ENCODE data around the gene DCAF6.

DCAF6 gene

GRCh38 chr1:167910530-167910929, 26.0 kb upstream of the DCAF6 start:
- peaks cover 6% of the 10 kb centered on the region for H3K9me3 ChIP-seq (ENCODE audit: control insufficient read depth, low read length)
- no peak overlapping the region for H2AK5ac ChIP-seq (ENCODE audit: low read length, severe bottlenecking)
- no peak overlapping the region for H3K9ac ChIP-seq (ENCODE audit: low read length)
- H2BK5ac ChIP-seq (ENCODE audit: low read depth, low read length, poor library complexity, severe bottlenecking), result no peak overlapping the region
- peaks cover 13 to 17% of the 10 kb centered on the region in 2 experiments for H3K36me3 ChIP-seq (ENCODE audit: control insufficient read depth in 1 of 2, insufficient read depth in 2 of 2, low read depth in 1 of 2, low read length in 2 of 2)
- no peaks in the 10 kb centered on the region for H3K79me1 ChIP-seq (replicated peaks; ENCODE audit: low read length, poor library complexity, severe bottlenecking)
- H3K4me2 ChIP-seq (ENCODE audit: low read length, poor library complexity, severe bottlenecking), result no peak overlapping the region
- H4K8ac ChIP-seq (ENCODE audit: low read length), result no peak overlapping the region
- H3K4me3 ChIP-seq (ENCODE audit: insufficient read depth in 1 of 2, low read depth in 1 of 2, low read length in 2 of 2), result no peak overlapping the region
- H4K91ac ChIP-seq (ENCODE audit: low read length), result no peak overlapping the region
- no peak for DNase-seq
- H3K4ac ChIP-seq (ENCODE audit: low read depth in 1 of 2, low read length in 2 of 2), result no peak overlapping the region
- H2BK120ac ChIP-seq (ENCODE audit: low read depth, low read length), result no peak overlapping the region
- no peak overlapping the region for H2BK15ac ChIP-seq (ENCODE audit: low read depth, poor library complexity, severe bottlenecking)
- no peaks in the 10 kb centered on the region for H3K27me3 ChIP-seq (ENCODE audit: control insufficient read depth in 1 of 2, insufficient read depth in 1 of 2, low read length in 2 of 2)
- no peaks in the 10 kb centered on the region for H3K4me1 ChIP-seq (ENCODE audit: control insufficient read depth, insufficient read depth, low read depth, low read length)
- H2BK12ac ChIP-seq (ENCODE audit: low read length in 2 of 2), result no peak overlapping the region
- WGBS, result 79% methylated on average over 1 of the region's 2 CpGs
- H2AFZ ChIP-seq (ENCODE audit: low read depth, low read length), result no peak overlapping the region
- H3K18ac ChIP-seq (ENCODE audit: low read depth in 1 of 2, low read length in 2 of 2), result no peak overlapping the region
- H3K14ac ChIP-seq (ENCODE audit: low read length in 2 of 2), result no peak overlapping the region
- no peak overlapping the region for H3K23ac ChIP-seq (ENCODE audit: low read length in 2 of 2)
- H3K27ac ChIP-seq (ENCODE audit: low read length, poor library complexity, severe bottlenecking), result peak overlapping the region; percentile 44

GRCh38 chr1:167911413-167911812, 25.1 kb upstream of the DCAF6 start:
- H2BK12ac ChIP-seq (ENCODE audit: low read length in 2 of 2), result no peak overlapping the region
- peaks cover 14 to 25% of the 10 kb centered on the region in 2 experiments for H3K36me3 ChIP-seq (ENCODE audit: control insufficient read depth in 1 of 2, insufficient read depth in 2 of 2, low read depth in 1 of 2, low read length in 2 of 2)
- no peak overlapping the region for H3K18ac ChIP-seq (ENCODE audit: low read depth in 1 of 2, low read length in 2 of 2)
- no peak overlapping the region for H4K91ac ChIP-seq (ENCODE audit: low read length)
- H3K23ac ChIP-seq (ENCODE audit: low read length in 2 of 2), result no peak overlapping the region
- H3K9me3 ChIP-seq (ENCODE audit: control insufficient read depth, low read length), result peaks cover 6% of the 10 kb centered on the region
- H3K14ac ChIP-seq (ENCODE audit: low read length in 2 of 2), result no peak overlapping the region
- no peak for DNase-seq
- no peak overlapping the region for H2BK5ac ChIP-seq (ENCODE audit: low read depth, low read length, poor library complexity, severe bottlenecking)
- no peak overlapping the region for H2BK15ac ChIP-seq (ENCODE audit: low read depth, poor library complexity, severe bottlenecking)
- no peaks in the 10 kb centered on the region for H3K79me1 ChIP-seq (replicated peaks; ENCODE audit: low read length, poor library complexity, severe bottlenecking)
- WGBS, result 98% methylated on average over 8 of the region's 8 CpGs
- no peak overlapping the region for H2AFZ ChIP-seq (ENCODE audit: low read depth, low read length)
- no peaks in the 10 kb centered on the region for H3K4me1 ChIP-seq (ENCODE audit: control insufficient read depth, insufficient read depth, low read depth, low read length)
- no peak overlapping the region for H3K4me3 ChIP-seq (ENCODE audit: insufficient read depth in 1 of 2, low read depth in 1 of 2, low read length in 2 of 2)
- H2AK5ac ChIP-seq (ENCODE audit: low read length, severe bottlenecking), result no peak overlapping the region
- no peak overlapping the region for H3K4ac ChIP-seq (ENCODE audit: low read depth in 1 of 2, low read length in 2 of 2)
- H2BK120ac ChIP-seq (ENCODE audit: low read depth, low read length), result no peak overlapping the region
- H3K27me3 ChIP-seq (ENCODE audit: control insufficient read depth in 1 of 2, insufficient read depth in 1 of 2, low read length in 2 of 2), result no peaks in the 10 kb centered on the region
- H3K27ac ChIP-seq (ENCODE audit: low read length, poor library complexity, severe bottlenecking), result no peak overlapping the region
- no peak overlapping the region for H4K8ac ChIP-seq (ENCODE audit: low read length)
- no peak overlapping the region for H3K9ac ChIP-seq (ENCODE audit: low read length)
- no peak overlapping the region for H3K4me2 ChIP-seq (ENCODE audit: low read length, poor library complexity, severe bottlenecking)

- Histone ChIP-seq H3K27me3 (ENCODE audit: control insufficient read depth in 1 of 2, insufficient read depth in 1 of 2, low read length in 2 of 2) (no peaks in the 10 kb centered on the region), H2AFZ (ENCODE audit: low read depth, low read length) (no peak overlapping the region), H2BK120ac (ENCODE audit: low read depth, low read length) (no peak overlapping the region), H3K79me1 (replicated peaks; ENCODE audit: low read length, poor library complexity, severe bottlenecking) (peaks cover 3% of the 10 kb centered on the region), H3K9ac (ENCODE audit: low read length) (no peak overlapping the region), H3K4ac (ENCODE audit: low read depth in 1 of 2, low read length in 2 of 2) (no peak overlapping the region), H3K36me3 (ENCODE audit: control insufficient read depth in 1 of 2, insufficient read depth in 2 of 2, low read depth in 1 of 2, low read length in 2 of 2) (peaks cover 14 to 33% of the 10 kb centered on the region in 2 experiments), H3K18ac (ENCODE audit: low read depth in 1 of 2, low read length in 2 of 2) (no peak overlapping the region), H3K27ac (ENCODE audit: low read length, poor library complexity, severe bottlenecking) (no peak overlapping the region), H3K4me1 (ENCODE audit: control insufficient read depth, insufficient read depth, low read depth, low read length) (peaks cover 2% of the 10 kb centered on the region), H4K91ac (ENCODE audit: low read length) (no peak overlapping the region), H3K9me3 (ENCODE audit: control insufficient read depth, low read length) (peaks cover 6% of the 10 kb centered on the region), H2BK12ac (ENCODE audit: low read length in 2 of 2) (no peak overlapping the region), H3K4me2 (ENCODE audit: low read length, poor library complexity, severe bottlenecking) (no peak overlapping the region), H3K14ac (ENCODE audit: low read length in 2 of 2) (no peak overlapping the region), H2AK5ac (ENCODE audit: low read length, severe bottlenecking) (no peak overlapping the region), H3K4me3 (ENCODE audit: insufficient read depth in 1 of 2, low read depth in 1 of 2, low read length in 2 of 2) (no peak overlapping the region), H2BK15ac (ENCODE audit: low read depth, poor library complexity, severe bottlenecking) (no peak overlapping the region), H4K8ac (ENCODE audit: low read length) (no peak overlapping the region), H3K23ac (ENCODE audit: low read length in 2 of 2) (no peak overlapping the region), H2BK5ac (ENCODE audit: low read depth, low read length, poor library complexity, severe bottlenecking) (no peak overlapping the region)
- DNase-seq, result no peak
- 72% methylated on average over 6 of the region's 7 CpGs for WGBS
Observed at GRCh38 chr1:167912294-167912693, 24.2 kb upstream of the DCAF6 start.

- peaks cover 6% of the 10 kb centered on the region for H3K9me3 ChIP-seq (ENCODE audit: control insufficient read depth, low read length)
- H3K27ac ChIP-seq (ENCODE audit: low read length, poor library complexity, severe bottlenecking), result no peak within 1 kb of the TSS
- no peak within 1 kb of the TSS for H3K4me3 ChIP-seq (ENCODE audit: insufficient read depth in 1 of 2, low read depth in 1 of 2, low read length in 2 of 2)
- no peak within 1 kb of the TSS for H4K8ac ChIP-seq (ENCODE audit: low read length)
- WGBS, result 86% methylated on average over 9 of the region's 9 CpGs
- H3K4me1 ChIP-seq (ENCODE audit: control insufficient read depth, insufficient read depth, low read depth, low read length), result peaks cover 2% of the 10 kb centered on the region
- H3K9ac ChIP-seq (ENCODE audit: low read length), result no peak within 1 kb of the TSS
- no peak within 1 kb of the TSS for H2BK15ac ChIP-seq (ENCODE audit: low read depth, poor library complexity, severe bottlenecking)
- no peak within 1 kb of the TSS for H3K4me2 ChIP-seq (ENCODE audit: low read length, poor library complexity, severe bottlenecking)
- DNase-seq, result no peak
- no peak within 1 kb of the TSS for H2BK5ac ChIP-seq (ENCODE audit: low read depth, low read length, poor library complexity, severe bottlenecking)
- H2BK12ac ChIP-seq (ENCODE audit: low read length in 2 of 2), result no peak within 1 kb of the TSS
- H2AFZ ChIP-seq (ENCODE audit: low read depth, low read length), result no peak within 1 kb of the TSS
- no peak within 1 kb of the TSS for H3K23ac ChIP-seq (ENCODE audit: low read length in 2 of 2)
- H2BK120ac ChIP-seq (ENCODE audit: low read depth, low read length), result no peak within 1 kb of the TSS
- H3K14ac ChIP-seq (ENCODE audit: low read length in 2 of 2), result no peak within 1 kb of the TSS
- no peak within 1 kb of the TSS for H2AK5ac ChIP-seq (ENCODE audit: low read length, severe bottlenecking)
- H3K36me3 ChIP-seq (ENCODE audit: control insufficient read depth in 1 of 2, insufficient read depth in 2 of 2, low read depth in 1 of 2, low read length in 2 of 2), result peaks cover 14 to 44% of the 10 kb centered on the region in 2 experiments
- H3K18ac ChIP-seq (ENCODE audit: low read depth in 1 of 2, low read length in 2 of 2), result no peak within 1 kb of the TSS
- no peaks in the 10 kb centered on the region for H3K27me3 ChIP-seq (ENCODE audit: control insufficient read depth in 1 of 2, insufficient read depth in 1 of 2, low read length in 2 of 2)
- H4K91ac ChIP-seq (ENCODE audit: low read length), result no peak within 1 kb of the TSS
- peaks cover 3% of the 10 kb centered on the region for H3K79me1 ChIP-seq (replicated peaks; ENCODE audit: low read length, poor library complexity, severe bottlenecking)
- H3K4ac ChIP-seq (ENCODE audit: low read depth in 1 of 2, low read length in 2 of 2), result no peak within 1 kb of the TSS
Observed at GRCh38 chr1:167913895-167914496, 22.5 kb upstream of the DCAF6 start, which contains the start of gene ADCY10. ADCY10 (minus strand) TSS chr1:167914134; CDS start chr1:167905140, 8,994 bp downstream.
